IPS DF 6.9 (cell line): Measurements from ENCODE around the gene COL18A1.

Experiments used
- DNase-seq: peaks from one replicate; pipeline ENCODE4 v3.0.0-alpha.2; 2013; ENCODE audit warnings: low read depth, low spot score
- H3K27ac ChIP-seq: one replicate; pipeline ENCODE4 v1.5.1; 2013; ENCODE audit warnings: low read length, control low read depth
- H3K27me3 ChIP-seq: 2 replicates; pipeline ENCODE4 v1.6.1; 2013; ENCODE audit warnings: mild to moderate bottlenecking, low read length; ENCODE audit not compliant: control insufficient read depth, insufficient read depth
- H3K36me3 ChIP-seq: 2 replicates; pipeline ENCODE4 v1.6.1; 2013; ENCODE audit warnings: low read length; ENCODE audit not compliant: control insufficient read depth, insufficient read depth
- H3K4me1 ChIP-seq: 2 replicates; pipeline ENCODE4 v1.6.1; 2013; ENCODE audit warnings: low read length; ENCODE audit not compliant: control insufficient read depth, insufficient read depth
- H3K4me3 ChIP-seq: 2 replicates; pipeline ENCODE4 v1.5.1; 2013; ENCODE audit warnings: mild to moderate bottlenecking, low read length
- H3K9me3 ChIP-seq: 2 replicates; pipeline ENCODE4 v1.6.1; 2013; ENCODE audit warnings: low read length, inconsistent platforms; ENCODE audit not compliant: control insufficient read depth, insufficient read depth
- WGBS: extraction: QIAGEN DNeasy Blood & Tissue Kit; methylation state at CpG from one replicate; pipeline ENCODE4 v1.1.7; 2013; ENCODE audit warnings: mixed read lengths, missing lambda C conversion rate; ENCODE audit not compliant: insufficient read length, insufficient coverage; 5-methylcytosine and 5-hydroxymethylcytosine counted together

Gene COL18A1

DNA sequence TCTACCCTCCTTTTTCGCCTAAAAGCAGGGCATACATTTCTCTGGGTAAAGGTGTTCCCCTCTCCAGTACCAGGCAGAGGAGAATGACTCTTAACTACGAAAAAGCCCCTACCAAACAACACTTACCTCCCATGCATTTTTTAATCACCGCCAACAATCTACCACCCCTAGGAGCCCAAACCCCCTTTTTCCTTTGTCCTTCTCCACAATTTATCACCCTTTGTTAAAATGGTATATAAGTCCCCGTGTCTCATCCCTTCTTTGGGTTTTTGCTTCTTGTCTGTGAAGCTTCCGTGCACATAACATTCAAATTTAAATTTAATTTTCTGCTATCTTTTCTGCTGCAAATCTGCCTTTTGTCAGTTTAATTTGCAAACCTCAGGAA is 27.6 kb upstream of the COL18A1 start:
- no peak for DNase-seq
- WGBS, result 100% methylated on average over 1 of the region's 5 CpGs
- peaks cover 3% of the 10 kb centered on the region for H3K4me1 ChIP-seq
- H3K27me3 ChIP-seq, result no peaks in the 10 kb centered on the region
- H3K27ac ChIP-seq, result no peak overlapping the region
- H3K4me3 ChIP-seq, result no peak overlapping the region
- no peaks in the 10 kb centered on the region for H3K36me3 ChIP-seq
- no peaks in the 10 kb centered on the region; the same call in 1 of the 2 replicates for H3K9me3 ChIP-seq

DNA sequence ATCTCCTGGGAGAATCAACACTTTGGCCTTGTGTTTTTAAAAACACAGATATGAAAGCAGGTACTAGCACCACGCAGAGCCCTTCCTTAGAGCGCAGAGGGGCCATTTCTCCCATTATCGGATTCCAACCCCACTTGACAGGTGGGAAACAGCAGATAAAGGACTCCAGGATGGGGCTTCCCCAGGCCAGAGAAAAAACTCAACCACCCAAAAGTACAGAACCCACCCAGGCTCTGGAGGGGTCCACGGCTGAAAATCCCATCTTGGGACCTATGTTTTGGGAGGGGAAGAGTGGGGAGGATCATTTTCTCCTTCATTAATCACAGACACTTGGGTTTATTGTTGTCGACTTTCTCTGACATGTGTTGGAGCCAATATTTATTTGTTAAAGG is 27.1 kb upstream of the COL18A1 start:
- Histone ChIP-seq H3K27ac (no peak overlapping the region), H3K36me3 (no peaks in the 10 kb centered on the region), H3K27me3 (no peaks in the 10 kb centered on the region), H3K4me3 (no peak overlapping the region), H3K9me3 (no peaks in the 10 kb centered on the region; the same call in 1 of the 2 replicates), H3K4me1 (peaks cover 3% of the 10 kb centered on the region)
- no CpG with 5 or more reads among the region's 5 CpGs for WGBS
- DNase-seq, result no peak

DNA sequence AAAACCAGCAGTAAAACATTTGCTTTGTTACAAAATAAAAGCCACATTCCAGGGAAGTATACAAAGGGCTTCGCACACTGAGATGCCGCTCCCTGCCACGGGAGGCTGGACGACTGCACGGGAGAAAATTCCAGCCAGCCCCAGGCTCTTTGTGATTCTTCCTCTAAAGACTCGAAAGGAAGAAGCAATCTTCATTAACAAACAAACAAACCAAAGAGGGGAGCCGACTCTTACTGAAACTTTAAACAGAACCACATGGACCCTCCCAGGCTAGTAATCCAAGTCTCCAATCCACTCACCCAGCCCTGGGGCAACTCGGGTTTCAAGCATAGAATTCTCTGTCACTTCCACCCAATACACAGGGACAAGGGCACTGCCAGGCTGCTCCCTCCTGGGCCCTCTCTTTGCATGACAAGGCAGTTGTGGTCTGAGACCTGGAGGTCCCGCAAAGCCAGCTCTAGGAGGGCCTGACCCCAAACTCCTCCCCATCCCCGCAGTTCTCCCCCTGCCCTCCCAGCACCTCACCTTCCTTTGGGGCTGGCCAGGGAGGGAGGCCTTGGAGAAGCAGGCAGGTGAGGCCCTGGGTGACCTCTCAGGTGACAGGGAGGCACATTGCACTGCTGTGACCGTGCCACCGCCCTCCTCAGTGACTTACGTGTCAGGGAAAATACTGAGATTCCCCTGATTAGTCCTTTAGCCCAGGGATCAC is 26.6 kb upstream of the COL18A1 start:
- WGBS, result no CpG with 5 or more reads among the region's 13 CpGs

DNA sequence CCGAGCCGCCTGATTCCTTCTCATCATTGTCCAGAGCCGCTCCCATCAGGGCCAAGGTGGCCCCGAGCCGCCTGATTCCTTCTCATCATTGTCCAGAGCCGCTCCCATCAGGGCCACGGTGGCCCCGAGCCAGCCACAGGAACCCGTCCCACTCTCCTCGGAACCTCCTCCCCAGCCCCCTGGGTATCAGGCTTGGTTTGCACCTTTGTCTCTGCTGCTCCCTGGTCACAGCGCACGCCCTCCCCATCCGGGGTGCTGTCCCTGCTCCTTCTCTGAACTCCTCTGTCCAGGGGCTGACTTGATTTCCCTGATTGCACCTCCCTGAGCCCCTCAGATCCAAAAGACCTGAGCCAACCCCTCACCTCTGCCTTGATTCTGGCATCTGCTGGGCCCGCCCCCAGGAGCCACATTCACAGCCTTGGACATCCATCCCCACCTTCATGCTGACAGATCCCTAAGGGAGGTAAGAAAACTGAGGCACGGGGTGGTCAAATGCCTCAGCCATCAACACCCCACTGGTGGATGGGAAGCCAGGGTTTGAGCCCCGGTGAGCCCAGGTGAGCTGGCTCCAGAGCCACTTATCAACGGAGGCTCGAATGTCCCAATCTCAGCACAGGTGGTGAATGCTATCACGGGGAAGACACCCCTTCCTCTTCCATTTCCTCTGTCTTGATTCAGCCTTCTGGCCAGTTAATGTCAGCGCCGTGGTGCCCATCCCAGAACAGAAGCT is 25.6 kb upstream of the COL18A1 start:
- H3K27ac ChIP-seq, result no peak overlapping the region
- no peak for DNase-seq
- no peaks in the 10 kb centered on the region; the same call in 1 of the 2 replicates for H3K9me3 ChIP-seq
- peaks cover 7% of the 10 kb centered on the region for H3K4me1 ChIP-seq
- no peaks in the 10 kb centered on the region for H3K36me3 ChIP-seq
- WGBS, result no CpG with 5 or more reads among the region's 21 CpGs
- no peak overlapping the region for H3K4me3 ChIP-seq
- no peaks in the 10 kb centered on the region for H3K27me3 ChIP-seq

More for the DNA sequence above, 26.6 kb upstream of the COL18A1 start:
- H3K4me1 ChIP-seq, result peaks cover 3% of the 10 kb centered on the region
- no peaks in the 10 kb centered on the region; the same call in 1 of the 2 replicates for H3K9me3 ChIP-seq
- H3K27me3 ChIP-seq, result no peaks in the 10 kb centered on the region
- H3K27ac ChIP-seq, result no peak overlapping the region
- H3K4me3 ChIP-seq, result no peak overlapping the region
- DNase-seq, result no peak
- no peaks in the 10 kb centered on the region for H3K36me3 ChIP-seq

DNA sequence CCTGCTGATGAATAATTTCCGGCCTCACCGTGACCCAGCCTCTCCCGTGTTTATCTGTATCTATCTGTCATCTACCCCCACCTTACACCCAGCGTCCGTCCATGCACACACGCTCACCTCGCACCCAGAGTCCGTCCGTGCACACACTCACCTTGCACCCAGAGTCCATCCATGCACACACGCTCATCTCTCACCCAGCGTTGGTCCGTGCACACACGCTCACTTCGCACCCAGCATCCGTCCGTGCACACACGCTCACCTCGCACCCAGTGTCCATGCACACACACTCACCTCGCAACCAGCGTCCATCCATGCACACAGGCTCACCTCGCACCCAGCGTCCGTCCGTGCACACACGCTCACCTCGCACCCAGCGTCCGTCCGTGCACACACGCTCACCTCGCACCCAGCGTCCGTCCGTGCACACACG is 25.0 kb upstream of the COL18A1 start:
- peaks cover 7% of the 10 kb centered on the region for H3K4me1 ChIP-seq
- no peak for DNase-seq
- WGBS, result no CpG with 5 or more reads among the region's 35 CpGs

DNA sequence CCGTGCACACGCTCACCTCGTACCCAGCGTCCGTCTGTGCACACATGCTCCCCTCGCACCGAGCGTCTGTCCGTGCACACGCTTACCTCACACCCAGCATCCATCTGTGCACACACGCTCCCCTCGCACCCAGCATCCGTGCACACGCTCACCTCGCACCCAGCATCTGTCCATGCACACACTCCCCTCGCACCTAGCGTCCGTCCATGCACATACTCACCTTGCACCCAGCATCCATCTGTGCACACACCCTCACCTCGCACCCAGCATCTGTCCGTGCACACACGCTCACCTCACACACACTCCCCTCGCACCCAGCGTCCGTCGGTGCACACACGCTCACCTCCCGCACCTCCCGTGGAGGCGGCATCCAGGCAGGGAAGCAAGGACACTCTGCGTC is 24.4 kb upstream of the COL18A1 start:
- 100% methylated on average over 4 of the region's 30 CpGs for WGBS
- Histone ChIP-seq H3K27me3 (no peaks in the 10 kb centered on the region), H3K27ac (no peak overlapping the region), H3K4me1 (peaks cover 7% of the 10 kb centered on the region), H3K36me3 (no peaks in the 10 kb centered on the region), H3K9me3 (no peaks in the 10 kb centered on the region; the same call in 1 of the 2 replicates), H3K4me3 (no peak overlapping the region)
- no peak for DNase-seq

More for the DNA sequence above, 25.0 kb upstream of the COL18A1 start:
- Histone ChIP-seq H3K36me3 (no peaks in the 10 kb centered on the region), H3K9me3 (no peaks in the 10 kb centered on the region; the same call in 1 of the 2 replicates), H3K4me3 (no peak overlapping the region), H3K27me3 (no peaks in the 10 kb centered on the region), H3K27ac (no peak overlapping the region)

DNA sequence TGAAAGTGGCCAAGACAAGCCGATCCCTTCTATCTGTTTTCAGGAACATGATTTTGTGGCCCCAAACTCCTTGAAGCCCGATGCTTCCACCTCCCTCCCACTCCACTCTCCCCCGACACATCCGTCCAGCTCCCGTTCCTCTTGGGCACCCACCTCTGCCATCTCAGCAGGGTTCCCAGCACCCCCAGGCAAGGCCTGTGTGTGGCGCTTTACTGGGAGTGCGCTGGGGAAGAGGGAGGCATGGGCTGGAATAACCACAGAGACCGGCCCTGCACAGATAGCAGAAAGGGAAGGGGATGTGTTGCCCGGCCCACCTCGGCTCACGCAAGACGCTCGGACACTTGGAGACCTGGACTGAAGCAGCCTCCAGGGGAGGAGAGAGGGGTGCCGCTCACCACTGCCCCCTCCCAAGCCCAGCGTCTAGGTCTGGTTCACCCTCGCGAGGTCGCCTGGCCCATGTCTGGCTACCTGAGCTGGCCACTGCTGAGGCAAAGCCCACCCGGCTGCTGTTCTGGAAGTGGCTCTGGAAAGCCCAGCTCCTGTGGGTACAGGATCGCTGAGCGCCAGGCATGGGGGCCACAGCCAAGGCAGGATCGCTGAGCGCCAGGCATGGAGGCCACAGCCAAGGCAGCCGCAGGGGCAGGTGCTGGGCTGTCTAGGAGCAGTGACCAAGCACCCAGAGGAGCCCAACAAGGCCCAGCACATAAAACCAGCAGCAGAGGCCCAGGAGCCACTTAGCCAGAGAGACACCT is 23.8 kb upstream of the COL18A1 start:
- WGBS, result no CpG with 5 or more reads among the region's 24 CpGs
- H3K27me3 ChIP-seq, result no peaks in the 10 kb centered on the region
- H3K4me3 ChIP-seq, result no peak overlapping the region
- DNase-seq, result no peak
- no peaks in the 10 kb centered on the region; the same call in 1 of the 2 replicates for H3K9me3 ChIP-seq
- no peaks in the 10 kb centered on the region for H3K36me3 ChIP-seq
- peaks cover 7% of the 10 kb centered on the region for H3K4me1 ChIP-seq
- H3K27ac ChIP-seq, result no peak overlapping the region

DNA sequence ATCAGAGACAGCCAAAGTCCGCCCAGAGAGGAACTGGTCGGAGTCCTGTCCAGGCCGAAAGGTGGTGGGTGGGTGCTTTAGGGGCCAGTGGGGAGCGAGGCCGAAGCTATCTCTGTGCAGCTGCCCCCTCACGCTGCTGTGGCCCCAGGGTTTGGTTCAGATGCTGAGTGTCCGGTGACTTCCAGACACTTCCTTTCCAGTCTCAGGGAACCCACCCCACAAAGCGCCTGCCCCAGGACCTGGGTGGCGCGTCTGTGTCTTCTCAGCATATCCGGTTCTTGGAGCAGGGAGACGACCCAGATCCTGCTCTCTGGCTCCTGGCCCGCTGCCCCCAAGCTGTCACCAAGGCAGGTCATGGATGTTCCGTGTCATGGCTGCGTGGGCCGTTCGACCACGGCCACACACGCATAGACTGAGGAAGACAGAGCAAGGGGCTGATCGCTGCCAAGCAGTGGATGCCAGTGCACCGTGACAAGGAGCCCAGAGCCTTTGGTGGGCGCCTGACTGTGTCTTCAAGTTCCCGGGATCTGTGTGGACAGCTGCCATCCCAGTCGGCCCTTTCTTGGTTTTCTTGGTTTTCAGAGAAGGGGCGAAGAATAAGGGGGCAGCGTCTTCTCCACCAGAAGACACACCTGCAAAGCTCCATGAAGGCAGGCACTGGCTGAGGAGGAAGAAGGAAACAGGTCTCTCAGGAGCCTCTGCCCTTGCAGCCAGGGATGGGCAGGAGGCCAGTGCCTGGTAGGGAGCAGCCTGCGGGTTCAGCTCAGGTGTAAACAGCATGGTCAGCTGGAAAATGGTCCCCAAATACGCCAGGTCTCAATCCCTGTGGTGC is 22.9 kb upstream of the COL18A1 start:
- Histone ChIP-seq H3K27ac (no peak overlapping the region), H3K4me3 (no peak overlapping the region), H3K9me3 (no peaks in the 10 kb centered on the region; the same call in 1 of the 2 replicates), H3K4me1 (peaks cover 7% of the 10 kb centered on the region), H3K36me3 (no peaks in the 10 kb centered on the region), H3K27me3 (no peaks in the 10 kb centered on the region)
- DNase-seq, result no peak
- no CpG with 5 or more reads among the region's 28 CpGs for WGBS

DNA sequence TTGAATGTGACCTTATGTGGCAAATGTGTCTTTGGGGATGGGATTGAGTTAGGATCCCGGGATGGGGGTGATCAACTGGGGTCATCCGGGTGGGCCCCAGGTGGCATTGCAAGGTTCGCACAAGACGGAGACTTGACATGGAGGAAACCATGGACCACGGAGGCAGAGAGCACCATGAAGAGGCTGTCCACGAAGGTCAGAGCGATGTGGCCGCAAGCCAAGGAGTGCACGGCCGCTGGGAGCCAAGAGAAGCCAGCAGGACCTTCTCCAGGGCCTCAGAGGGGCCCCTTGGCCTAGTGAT is 22.3 kb upstream of the COL18A1 start:
- Histone ChIP-seq H3K27ac (no peak overlapping the region), H3K9me3 (no peaks in the 10 kb centered on the region), H3K4me3 (no peak overlapping the region), H3K4me1 (peaks cover 7% of the 10 kb centered on the region), H3K36me3 (no peaks in the 10 kb centered on the region), H3K27me3 (no peaks in the 10 kb centered on the region)
- WGBS, result no CpG with 5 or more reads among the region's 10 CpGs
- no peak for DNase-seq

DNA sequence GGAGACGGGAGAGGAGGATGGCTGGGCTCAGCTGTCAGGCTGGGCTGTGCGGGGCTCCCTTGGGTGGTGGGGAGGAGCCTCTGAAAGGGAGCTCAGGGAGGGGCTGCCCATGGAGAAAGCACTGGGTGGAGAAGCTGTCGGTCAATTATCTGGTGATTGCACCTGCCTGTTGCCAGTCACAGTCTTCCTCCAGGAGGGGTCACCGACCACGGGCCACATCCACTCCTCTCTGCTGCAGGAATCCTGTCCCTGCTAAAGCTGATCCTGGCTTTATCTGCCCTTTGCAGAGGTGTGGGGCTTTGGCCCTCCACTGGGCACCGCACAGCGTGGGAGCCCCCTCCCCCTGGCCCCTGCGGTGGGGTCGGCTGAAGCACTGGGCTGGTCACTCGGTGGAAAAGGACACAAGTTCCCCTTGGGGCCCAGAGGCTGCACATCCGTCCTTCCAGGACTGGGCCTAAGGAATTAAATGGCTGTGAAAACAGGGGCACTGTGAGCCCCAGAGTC is 21.8 kb upstream of the COL18A1 start:
- WGBS, result no CpG with 5 or more reads among the region's 11 CpGs
- no peaks in the 10 kb centered on the region for H3K36me3 ChIP-seq
- no peak overlapping the region for H3K27ac ChIP-seq
- H3K27me3 ChIP-seq, result no peaks in the 10 kb centered on the region
- DNase-seq, result no peak
- H3K4me1 ChIP-seq, result peaks cover 7% of the 10 kb centered on the region
- no peak overlapping the region for H3K4me3 ChIP-seq
- H3K9me3 ChIP-seq, result no peaks in the 10 kb centered on the region
